Gastroesophageal sphincter (tissue), 4 donors: ENCODE data around the gene RPL27A. TPM values are rescaled to one million over a fixed set of nuclear protein-coding genes. Genes with fewer than 3 reads are reported as not detected.
A peak's percentile ranks its signal among the peaks of the same experiment; 100 is the strongest.

ENCODE experiments used
- ATAC-seq: fragments of 150-250 bp; one replicate; pipeline ENCODE4 v1.9.1; 2016; ENCODE audit warnings: mild to moderate bottlenecking, moderate library complexity
- H3K27ac ChIP-seq, 4 donors: fragments of 200-600 bp; sonication (generic) in 3 of 4; 1 replicate in 3 of 4; 2 replicates in 1 of 4; pipeline ENCODE4 v1.5.1; 2016 to 2019
- H3K27me3 ChIP-seq: fragments of 200-600 bp; sonication (generic); one replicate; pipeline ENCODE4 v1.5.1; 2019
- H3K36me3 ChIP-seq, 2 donors: fragments of 200-600 bp; sonication (generic); one replicate each; pipeline ENCODE4 v1.5.1; 2019; ENCODE audit warnings: control low read depth in 1 of 2
- H3K4me1 ChIP-seq, 3 donors: fragments of 200-600 bp; sonication (generic); 1 replicate in 2 of 3; 2 replicates in 1 of 3; pipeline ENCODE4 v1.5.1; 2016 to 2019; ENCODE audit warnings: control low read depth in 2 of 3
- H3K4me3 ChIP-seq, 2 donors: fragments of 200-600 bp; sonication (generic); one replicate each; pipeline ENCODE4 v1.5.1; 2019; ENCODE audit warnings: mild to moderate bottlenecking in 1 of 2, moderate library complexity in 1 of 2
- H3K9me3 ChIP-seq, 3 donors: fragments of 200-600 bp; sonication (generic); one replicate each; pipeline ENCODE4 v1.5.1; 2017 to 2019; ENCODE audit warnings: control low read depth in 2 of 3
- CTCF ChIP-seq, 4 experiments: fragments of 200-600 bp in 2 of 4; fragments of 450-650 bp in 2 of 4; sonication (generic) in 1 of 4; IDR thresholded peaks; one replicate each; pipeline ENCODE4 v1.5.1; 2017 to 2019; ENCODE audit warnings: antibody characterized with exemption in 4 of 4, mild to moderate bottlenecking in 2 of 4, moderate library complexity in 2 of 4
- EP300 ChIP-seq: sonication (generic); formaldehyde crosslinking; IDR thresholded peaks from one replicate; pipeline ENCODE4 v1.6.1; 2017; ENCODE audit warnings: antibody characterized with exemption, mild to moderate bottlenecking
- POLR2A ChIP-seq, 2 donors: fragments of 450-650 bp; IDR thresholded peaks; one replicate each; pipeline ENCODE4 v1.6.1; 2017; ENCODE audit warnings: antibody characterized with exemption in 2 of 2, mild to moderate bottlenecking in 2 of 2, moderate library complexity in 1 of 2
- POLR2AphosphoS5 ChIP-seq: sonication (generic); formaldehyde crosslinking; IDR thresholded peaks from one replicate; pipeline ENCODE4 v1.6.1; 2017; ENCODE audit warnings: antibody characterized with exemption
- WGBS, 2 donors: methylation state at CpG; one replicate each; pipeline ENCODE4 v1.1.5; 2018; ENCODE audit warnings: low coverage in 1 of 2; 5-methylcytosine and 5-hydroxymethylcytosine counted together
- total RNA-seq, 4 donors: library from RNA; depleted of rRNA; stranded (reverse); fragments of >200 nt; gene quantifications; one replicate each; pipeline ENCODE4 v1.1.0, GENCODE V29; 2016

The RPL27A gene
- total RNA-seq, 4 donors from 2014 or later: 706 to 1,423 (median 903) TPM

- no peak for ATAC-seq
- Histone ChIP-seq H3K9me3 (no peaks in the 10 kb centered on the region), H3K4me3 (no peak overlapping the region), H3K27me3 (no peaks in the 10 kb centered on the region), H3K27ac (no peak overlapping the region), H3K4me1 (peaks cover 4 to 47% (median 19%) of the 10 kb centered on the region in 3 donors), H3K36me3 (peaks cover 0 to 35% of the 10 kb centered on the region in 2 donors)
- TF ChIP-seq CTCF (IDR thresholded peaks at IDR 0.05): no peak
- no peak for TF ChIP-seq POLR2A (IDR thresholded peaks at IDR 0.05)
- no peak for TF ChIP-seq POLR2AphosphoS5
- no peak for TF ChIP-seq EP300
- WGBS, 2 donors: 42 to 50% methylated on average over 2 of the region's 2 CpGs
Observed at GRCh38 chr11:8685820-8686219, 3.2 kb downstream of the RPL27A start.

- H3K27me3 ChIP-seq: no peaks in the 10 kb centered on the region
- no peak overlapping the region for H3K27ac ChIP-seq
- ATAC-seq: no peak
- no peak overlapping the region for H3K4me3 ChIP-seq
- 67 to 81% methylated on average over 5 to 6 of the region's 7 CpGs for WGBS, 2 donors
- H3K36me3 ChIP-seq: peaks cover 0 to 40% of the 10 kb centered on the region in 2 donors
- H3K9me3 ChIP-seq: no peaks in the 10 kb centered on the region
- TF ChIP-seq POLR2A (IDR thresholded peaks at IDR 0.05) (no peak), CTCF (IDR thresholded peaks at IDR 0.05) (no peak), EP300 (no peak), POLR2AphosphoS5 (no peak)
- H3K4me1 ChIP-seq: peaks cover 4 to 47% (median 19%) of the 10 kb centered on the region in 3 donors
Observed at GRCh38 chr11:8686325-8686724, 3.7 kb downstream of the RPL27A start.

- peaks cover 4 to 34% (median 14%) of the 10 kb centered on the region in 3 donors for H3K4me1 ChIP-seq
- H3K4me3 ChIP-seq: peak overlapping the region; percentile 59 to 76
- H3K36me3 ChIP-seq: peaks cover 0 to 63% of the 10 kb centered on the region in 2 donors
- no peaks in the 10 kb centered on the region for H3K27me3 ChIP-seq
- WGBS, 2 donors: 3 to 6% methylated on average over 13 to 19 of the region's 56 CpGs
- peak; percentile 72 to 76 for TF ChIP-seq POLR2A (IDR thresholded peaks at IDR 0.05)
- no peak for TF ChIP-seq EP300
- peak; percentile 93 for TF ChIP-seq POLR2AphosphoS5
- TF ChIP-seq CTCF (IDR thresholded peaks at IDR 0.05): peak in 3 of 4 experiments; percentile 27 to 50 (median 30)
- peak; percentile 98 for ATAC-seq
- peak overlapping the region; percentile 84 to 86 (median 86) for H3K27ac ChIP-seq
- no peaks in the 10 kb centered on the region for H3K9me3 ChIP-seq
Observed at GRCh38 chr11:8688414-8689362, 6.1 kb downstream of the RPL27A start.

- Histone ChIP-seq H3K36me3 (peaks cover 5 to 64% of the 10 kb centered on the region in 2 donors), H3K27ac (peak overlapping the region in 3 of 4 donors; percentile 0 to 86 (median 26)), H3K4me1 (peaks cover 0 to 23% (median 7%) of the 10 kb centered on the region in 3 donors), H3K27me3 (no peaks in the 10 kb centered on the region), H3K4me3 (no peak overlapping the region), H3K9me3 (no peaks in the 10 kb centered on the region)
- 73 to 76% methylated on average over 8 of the region's 8 CpGs for WGBS, 2 donors
- TF ChIP-seq POLR2AphosphoS5 (no peak), EP300 (no peak), CTCF (IDR thresholded peaks at IDR 0.05) (no peak), POLR2A (IDR thresholded peaks at IDR 0.05) (no peak)
- ATAC-seq: no peak
Observed at GRCh38 chr11:8689726-8690255, 7.2 kb downstream of the RPL27A start.
